Uterus (tissue), 4 donors: ENCODE results near the gene JMJD8. TPM values are rescaled to one million over a fixed set of nuclear protein-coding genes. Genes with fewer than 3 reads are reported as not detected.

Experiments
- DNase-seq, 2 donors: peaks; one replicate each; pipeline ENCODE4 v3.0.0-alpha.2; 2019 to 2020
- H3K27ac ChIP-seq, 2 donors: fragments of 200-600 bp; sonication (generic); 1 replicate in 1 of 2; 2 replicates in 1 of 2; pipeline ENCODE4 v1.5.1; 2016 to 2018
- H3K27me3 ChIP-seq, 2 donors: fragments of 200-600 bp; sonication (generic); one replicate each; pipeline ENCODE4 v1.5.1; 2018 to 2019; ENCODE audit warnings: control low read depth in 1 of 2
- H3K36me3 ChIP-seq, 2 donors: fragments of 200-600 bp; sonication (generic); one replicate each; pipeline ENCODE4 v1.5.1; 2019; ENCODE audit warnings: control low read depth in 1 of 2
- H3K4me1 ChIP-seq, 2 donors: fragments of 200-600 bp; sonication (generic); one replicate each; pipeline ENCODE4 v1.5.1; 2018 to 2019; ENCODE audit warnings: control low read depth in 1 of 2
- H3K4me3 ChIP-seq, 2 donors: fragments of 200-600 bp; sonication (generic); 1 replicate in 1 of 2; 2 replicates in 1 of 2; pipeline ENCODE4 v1.5.1; 2018 to 2019; ENCODE audit warnings: mild to moderate bottlenecking in 1 of 2
- H3K9me3 ChIP-seq, 2 donors: fragments of 200-600 bp; sonication (generic); one replicate each; pipeline ENCODE4 v1.5.1; 2019; ENCODE audit warnings: control low read depth in 1 of 2
- POLR2A ChIP-seq, 2 donors: fragments of 450-650 bp; IDR thresholded peaks; one replicate each; pipeline ENCODE4 v1.6.1; 2016; ENCODE audit warnings: antibody characterized with exemption in 2 of 2, mild to moderate bottlenecking in 1 of 2, moderate library complexity in 1 of 2
- intact Hi-C: fragments of 100-400 bp; cut with DNase I; formaldehyde crosslinking; loops from one replicate; pipeline ENCODE4 v1.15.1; 2023; ENCODE audit warnings: low total_unique reads
- total RNA-seq, 4 donors: library from RNA; depleted of rRNA in 3 of 4; stranded (reverse); fragments of >200 nt in 3 of 4; gene quantifications; one replicate each; pipeline versions ENCODE4 v1.1.0 to v1.2.4, GENCODE V29; 2014 to 2023
- TF ChIP-seq, protein P1 (sequence below), 4 experiments: fragments of 200-600 bp in 2 of 4; fragments of 450-650 bp in 2 of 4; sonication (generic) in 2 of 4; IDR thresholded peaks; one replicate each; pipeline ENCODE4 v1.5.1; 2016 to 2019; ENCODE audit warnings: antibody characterized with exemption in 4 of 4, mild to moderate bottlenecking in 2 of 4, moderate library complexity in 1 of 4
- donor health status: DM: yes; HTN: yes; CAD: no.

The JMJD8 gene
- total RNA-seq, 4 donors from 2014 or later, result 45.6 to 111 (median 57.4) TPM

DNA sequence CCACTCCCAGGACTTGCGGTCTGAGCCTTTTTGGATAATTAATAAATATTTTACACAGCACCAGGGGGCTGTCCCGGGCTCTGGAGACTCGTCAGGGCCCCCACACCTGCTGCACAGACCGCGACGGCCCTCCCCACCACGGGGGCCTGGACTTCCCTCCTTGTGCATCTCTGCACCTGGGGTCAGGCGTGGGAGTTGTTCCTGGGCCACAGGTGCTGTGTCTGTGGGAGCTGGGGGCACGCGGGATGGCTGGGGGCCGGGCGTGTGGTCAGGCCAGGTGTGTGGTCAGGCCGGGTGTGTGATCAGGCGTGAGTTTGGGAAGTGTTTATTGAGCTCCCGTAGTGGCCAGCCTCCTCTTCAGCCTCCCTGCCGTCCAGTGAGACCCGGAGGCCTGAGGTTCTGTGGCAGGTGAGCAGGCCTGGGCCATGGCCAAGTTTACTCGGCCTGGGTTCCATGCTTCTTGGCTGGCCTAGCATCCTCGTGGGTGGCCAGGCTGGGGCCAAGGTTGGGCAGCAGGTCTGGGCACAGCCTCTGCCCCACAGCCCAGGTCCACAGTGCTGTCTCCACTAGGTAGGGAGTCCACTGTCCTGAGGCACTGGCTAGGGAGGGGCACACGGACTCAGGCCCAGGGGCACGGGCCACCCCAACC lies 5.8 kb downstream of the JMJD8 start:
- Histone ChIP-seq H3K27ac (no peak overlapping the region), H3K27me3 (no peaks in the 10 kb centered on the region), H3K4me3 (no peak overlapping the region), H3K4me1 (peaks cover 0 to 28% of the 10 kb centered on the region in 2 donors), H3K36me3 (no peaks in the 10 kb centered on the region), H3K9me3 (no peaks in the 10 kb centered on the region)
- no peak for TF ChIP-seq POLR2A (IDR thresholded peaks at IDR 0.05)
- TF ChIP-seq, protein P1, sequence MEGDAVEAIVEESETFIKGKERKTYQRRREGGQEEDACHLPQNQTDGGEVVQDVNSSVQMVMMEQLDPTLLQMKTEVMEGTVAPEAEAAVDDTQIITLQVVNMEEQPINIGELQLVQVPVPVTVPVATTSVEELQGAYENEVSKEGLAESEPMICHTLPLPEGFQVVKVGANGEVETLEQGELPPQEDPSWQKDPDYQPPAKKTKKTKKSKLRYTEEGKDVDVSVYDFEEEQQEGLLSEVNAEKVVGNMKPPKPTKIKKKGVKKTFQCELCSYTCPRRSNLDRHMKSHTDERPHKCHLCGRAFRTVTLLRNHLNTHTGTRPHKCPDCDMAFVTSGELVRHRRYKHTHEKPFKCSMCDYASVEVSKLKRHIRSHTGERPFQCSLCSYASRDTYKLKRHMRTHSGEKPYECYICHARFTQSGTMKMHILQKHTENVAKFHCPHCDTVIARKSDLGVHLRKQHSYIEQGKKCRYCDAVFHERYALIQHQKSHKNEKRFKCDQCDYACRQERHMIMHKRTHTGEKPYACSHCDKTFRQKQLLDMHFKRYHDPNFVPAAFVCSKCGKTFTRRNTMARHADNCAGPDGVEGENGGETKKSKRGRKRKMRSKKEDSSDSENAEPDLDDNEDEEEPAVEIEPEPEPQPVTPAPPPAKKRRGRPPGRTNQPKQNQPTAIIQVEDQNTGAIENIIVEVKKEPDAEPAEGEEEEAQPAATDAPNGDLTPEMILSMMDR (IDR thresholded peaks at IDR 0.05), result no peak
- DNase-seq, result no peak
- intact Hi-C loops, result no loop called here

DNA sequence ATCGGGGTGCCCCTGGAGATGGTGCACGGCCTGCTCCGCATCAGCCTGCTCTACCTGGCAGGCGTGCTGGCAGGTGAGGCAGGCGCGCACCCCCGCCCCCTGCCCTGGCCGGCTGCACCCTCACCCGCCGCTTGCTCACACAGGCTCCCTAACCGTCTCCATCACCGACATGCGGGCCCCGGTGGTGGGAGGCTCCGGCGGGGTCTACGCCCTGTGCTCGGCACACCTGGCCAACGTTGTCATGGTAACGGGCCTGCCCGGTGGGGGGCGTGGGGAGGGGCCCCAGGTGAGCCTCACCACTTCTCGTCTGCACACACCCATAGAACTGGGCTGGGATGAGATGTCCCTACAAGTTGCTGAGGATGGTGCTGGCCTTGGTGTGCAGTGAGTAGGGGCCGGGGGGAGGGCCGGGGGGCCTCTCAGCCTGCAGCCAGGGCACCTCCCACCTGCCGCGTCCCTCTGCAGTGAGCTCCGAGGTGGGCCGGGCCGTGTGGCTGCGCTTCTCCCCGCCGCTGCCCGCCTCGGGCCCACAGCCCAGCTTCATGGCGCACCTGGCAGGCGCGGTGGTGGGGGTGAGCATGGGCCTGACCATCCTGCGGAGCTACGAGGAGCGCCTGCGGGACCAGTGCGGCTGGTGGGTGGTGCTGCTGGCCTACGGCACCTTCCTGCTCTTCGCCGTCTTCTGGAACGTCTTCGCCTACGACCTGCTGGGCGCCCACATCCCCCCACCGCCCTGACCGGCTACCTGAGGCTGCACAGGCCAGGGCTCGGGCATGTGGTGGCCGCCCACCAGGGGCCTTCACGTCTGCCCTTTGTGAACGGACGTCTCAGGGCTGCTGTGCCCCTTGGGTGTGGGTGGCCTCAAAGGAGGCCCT lies 6.6 kb downstream of the JMJD8 start:
- no peaks in the 10 kb centered on the region for H3K27me3 ChIP-seq
- intact Hi-C loops, result no loop called here
- no peak overlapping the region for H3K4me3 ChIP-seq
- TF ChIP-seq POLR2A (IDR thresholded peaks at IDR 0.05), result no peak
- TF ChIP-seq, protein P1 (IDR thresholded peaks at IDR 0.05), result no peak
- no peak for DNase-seq
- H3K9me3 ChIP-seq, result no peaks in the 10 kb centered on the region
- H3K36me3 ChIP-seq, result no peaks in the 10 kb centered on the region
- no peak overlapping the region for H3K27ac ChIP-seq
- peaks cover 0 to 25% of the 10 kb centered on the region in 2 donors for H3K4me1 ChIP-seq

DNA sequence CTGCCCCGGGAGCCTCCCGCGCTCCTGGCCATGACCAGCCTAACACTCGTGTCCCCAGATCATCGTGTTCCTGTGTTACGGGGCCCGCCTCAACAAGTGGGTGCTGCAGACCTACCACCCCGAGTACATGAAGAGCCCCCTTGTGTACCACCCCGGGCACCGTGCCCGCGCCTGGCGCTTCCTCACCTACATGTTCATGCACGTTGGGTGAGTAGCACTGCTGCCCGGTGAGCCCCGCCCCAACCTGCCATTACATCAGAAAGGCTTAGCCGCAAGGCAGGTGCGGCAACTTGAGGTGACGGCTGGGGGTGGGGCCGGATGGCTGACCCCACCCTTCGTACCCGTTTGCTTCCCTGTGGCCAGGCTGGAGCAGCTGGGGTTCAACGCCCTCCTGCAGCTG lies 7.2 kb downstream of the JMJD8 start:
- intact Hi-C loops, result no loop called here
- DNase-seq, result no peak
- no peak overlapping the region for H3K27ac ChIP-seq
- H3K4me3 ChIP-seq, result no peak overlapping the region
- no peaks in the 10 kb centered on the region for H3K36me3 ChIP-seq
- no peaks in the 10 kb centered on the region for H3K9me3 ChIP-seq
- no peaks in the 10 kb centered on the region for H3K27me3 ChIP-seq
- H3K4me1 ChIP-seq, result peaks cover 0 to 22% of the 10 kb centered on the region in 2 donors
- TF ChIP-seq POLR2A (IDR thresholded peaks at IDR 0.05), result no peak
- TF ChIP-seq, protein P1 (IDR thresholded peaks at IDR 0.05), result no peak

DNA sequence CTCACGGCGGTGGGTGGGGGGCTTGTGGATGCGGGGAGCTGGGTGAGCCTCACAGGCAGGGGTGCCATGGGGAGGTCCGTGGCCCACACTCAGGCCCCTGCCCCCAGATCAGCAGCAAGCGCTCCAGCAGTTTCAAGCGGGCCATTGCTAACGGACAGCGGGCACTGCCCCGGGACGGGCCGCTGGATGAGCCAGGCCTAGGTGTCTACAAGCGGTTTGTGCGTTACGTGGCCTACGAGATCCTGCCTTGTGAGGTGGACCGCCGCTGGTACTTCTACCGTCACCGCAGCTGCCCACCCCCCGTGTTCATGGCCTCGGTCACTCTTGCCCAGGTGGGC lies 7.6 kb downstream of the JMJD8 start:
- Histone ChIP-seq H3K4me1 (peaks cover 0 to 19% of the 10 kb centered on the region in 2 donors), H3K4me3 (no peak overlapping the region), H3K36me3 (no peaks in the 10 kb centered on the region), H3K27ac (no peak overlapping the region), H3K27me3 (no peaks in the 10 kb centered on the region), H3K9me3 (no peaks in the 10 kb centered on the region)
- no peak for TF ChIP-seq POLR2A (IDR thresholded peaks at IDR 0.05)
- TF ChIP-seq, protein P1 (IDR thresholded peaks at IDR 0.05), result no peak
- DNase-seq, result no peak
- intact Hi-C loops, result no loop called here

DNA sequence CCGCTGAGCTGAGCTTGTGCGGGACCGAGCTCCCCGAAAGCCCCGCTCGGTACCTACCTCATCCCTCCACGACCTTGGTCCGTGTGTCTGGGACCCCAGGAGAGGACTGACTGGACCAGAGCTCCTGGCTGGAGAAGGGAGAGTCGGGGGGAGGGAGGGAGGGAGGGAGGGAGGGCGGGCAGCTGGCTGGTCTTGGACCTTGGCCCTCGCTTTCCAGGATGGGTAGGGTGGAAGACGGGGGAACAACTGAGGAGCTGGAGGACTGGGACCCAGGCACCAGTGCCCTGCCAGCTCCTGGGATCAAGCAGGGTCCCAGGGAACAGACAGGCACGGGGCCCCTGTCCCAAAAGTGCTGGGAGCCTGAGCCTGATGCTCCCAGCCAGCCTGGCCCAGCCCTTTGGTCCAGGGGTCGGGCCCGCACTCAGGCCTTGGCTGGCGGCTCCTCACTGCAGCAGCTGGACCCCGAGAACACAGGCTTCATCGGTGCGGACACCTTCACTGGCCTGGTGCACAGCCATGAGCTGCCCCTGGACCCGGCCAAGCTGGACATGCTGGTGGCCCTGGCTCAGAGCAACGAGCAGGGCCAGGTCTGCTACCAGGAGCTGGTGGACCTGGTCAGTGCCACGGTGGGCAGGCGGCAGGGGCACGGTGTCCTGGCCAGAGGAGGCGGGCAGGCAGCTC lies 8.1 kb downstream of the JMJD8 start:
- TF ChIP-seq POLR2A (IDR thresholded peaks at IDR 0.05), result no peak
- TF ChIP-seq, protein P1 (IDR thresholded peaks at IDR 0.05), result no peak
- no peaks in the 10 kb centered on the region for H3K9me3 ChIP-seq
- intact Hi-C loops, result no loop called here
- no peak for DNase-seq
- no peak overlapping the region for H3K4me3 ChIP-seq
- H3K36me3 ChIP-seq, result no peaks in the 10 kb centered on the region
- no peak overlapping the region for H3K27ac ChIP-seq
- no peaks in the 10 kb centered on the region for H3K27me3 ChIP-seq
- H3K4me1 ChIP-seq, result peaks cover 0 to 14% of the 10 kb centered on the region in 2 donors
